Measurements from ENCODE around the gene CACNA1C.

- no peak for TF ChIP-seq E2F8 (IDR thresholded peaks at IDR 0.05; ENCODE audit: low read depth, partially characterized antibody)
- no peak for TF ChIP-seq EZH2 (IDR thresholded peaks at IDR 0.05; ENCODE audit: borderline replicate concordance, control insufficient read depth, low read depth, low read length)
- TF ChIP-seq YY1 (IDR thresholded peaks at IDR 0.05; ENCODE audit: low read depth, low read length): no peak
- peak; percentile 90 for TF ChIP-seq SKIL (IDR thresholded peaks at IDR 0.05; ENCODE audit: low read depth, poor library complexity, severe bottlenecking)
- TF ChIP-seq RAD51 (IDR thresholded peaks at IDR 0.05): no peak
- TF ChIP-seq NFYA (IDR thresholded peaks at IDR 0.05; ENCODE audit: borderline replicate concordance, low read depth, low read length): no peak
- TF ChIP-seq NRF1 (conservative IDR thresholded peaks at IDR 0.05; ENCODE audit: low read depth, low read length): no peak
- no peak for TF ChIP-seq SUPT20H (IDR thresholded peaks at IDR 0.05; ENCODE audit: borderline replicate concordance, control insufficient read depth, low read depth, low read length)
- no peak for TF ChIP-seq BHLHE40 (IDR thresholded peaks at IDR 0.05; ENCODE audit: borderline replicate concordance in 1 of 2, low read depth in 2 of 2, low read length in 1 of 2)
- peak; percentile 57; the same call in 1 of the 2 replicates for TF ChIP-seq CREB1 (IDR thresholded peaks at IDR 0.05; ENCODE audit: low read depth)
- no peak for TF ChIP-seq POLR2A (IDR thresholded peaks at IDR 0.05; ENCODE audit: low read depth, low read length)
These were observed 283.6 kb downstream of the CACNA1C start for GRCh38 chr12:2336409-2336829.

Data from GM12878 (cell line).